BE2C (cell line): ENCODE results near the gene HLA-DMB. TPM values are rescaled to one million over a fixed set of nuclear protein-coding genes. Genes with fewer than 3 reads are reported as not detected.

Experiments
- DNase-seq: peaks from one replicate; pipeline ENCODE4 v3.0.0-alpha.2; 2020
- H3K27me3 ChIP-seq: fragments of 250-450 bp; sonication (Bioruptor Pico); 2 replicates; pipeline ENCODE4 v1.5.1; 2020; ENCODE audit warnings: mild to moderate bottlenecking
- H3K36me3 ChIP-seq: fragments of 250-450 bp; sonication (Bioruptor Pico); 2 replicates; pipeline ENCODE4 v1.5.1; 2020; ENCODE audit warnings: mild to moderate bottlenecking
- H3K4me1 ChIP-seq: fragments of 250-450 bp; sonication (Bioruptor Pico); 2 replicates; pipeline ENCODE4 v1.5.1; 2020
- H3K4me3 ChIP-seq: 2 replicates; pipeline ENCODE4 v1.5.1; 2011; ENCODE audit warnings: low read depth, low read length
- H3K9me3 ChIP-seq: fragments of 250-450 bp; sonication (Bioruptor Pico); 2 replicates; pipeline ENCODE4 v1.5.1; 2020
- CTCF ChIP-seq: IDR thresholded peaks from 2 replicates; pipeline ENCODE4 v1.5.1; 2012; ENCODE audit warnings: mild to moderate bottlenecking, low read depth, low read length
- polyA plus RNA-seq: library from polyadenylated mRNA; unstranded; fragments of >200 nt; gene quantifications from one replicate; pipeline ENCODE4 v1.2.1, GENCODE V29; 2012; ENCODE audit warnings: low read depth, missing spikeins; ENCODE audit not compliant: insufficient read length, insufficient read depth

HLA-DMB gene
- not detected for polyA plus RNA-seq

GRCh38 chr6:32940656-32941213 lies at the start of gene HLA-DMB:
Gene HLA-DMB, minus strand, starts transcription at chr6:32941028. Its CDS starts 221 bp downstream, at chr6:32940807.
- TF ChIP-seq CTCF: no peak
- no peak for DNase-seq
- no peaks in the 10 kb centered on the region for H3K9me3 ChIP-seq
- H3K36me3 ChIP-seq: no peaks in the 10 kb centered on the region
- H3K4me1 ChIP-seq: no peaks in the 10 kb centered on the region
- H3K27me3 ChIP-seq: peaks cover 27% of the 10 kb centered on the region
- no peak within 1 kb of the TSS for H3K4me3 ChIP-seq

- Histone ChIP-seq H3K9me3 (no peaks in the 10 kb centered on the region), H3K36me3 (no peaks in the 10 kb centered on the region), H3K4me3 (no peak overlapping the region), H3K27me3 (peaks cover 3% of the 10 kb centered on the region), H3K4me1 (no peaks in the 10 kb centered on the region)
- TF ChIP-seq CTCF: no peak
- no peak for DNase-seq
These were observed 48.5 kb upstream of the HLA-DMB start for GRCh38 chr6:32989368-32989767.

GRCh38 chr6:32984622-32985389 lies 44.0 kb upstream of the HLA-DMB start:
- TF ChIP-seq CTCF: peak; percentile 91
- Histone ChIP-seq H3K27me3 (peaks cover 3% of the 10 kb centered on the region; the same call in 1 of the 2 replicates), H3K36me3 (peaks cover 26% of the 10 kb centered on the region), H3K4me1 (no peaks in the 10 kb centered on the region), H3K9me3 (no peaks in the 10 kb centered on the region), H3K4me3 (no peak overlapping the region)
- DNase-seq: peak; percentile 90

GRCh38 chr6:32983964-32984621 lies 43.3 kb upstream of the HLA-DMB start:
- H3K9me3 ChIP-seq: no peaks in the 10 kb centered on the region

GRCh38 chr6:32983493-32983848 lies 42.6 kb upstream of the HLA-DMB start:
- Histone ChIP-seq H3K4me1 (no peaks in the 10 kb centered on the region), H3K4me3 (no peak overlapping the region), H3K36me3 (peaks cover 39% of the 10 kb centered on the region), H3K9me3 (no peaks in the 10 kb centered on the region), H3K27me3 (no peaks in the 10 kb centered on the region)
- no peak for TF ChIP-seq CTCF
- DNase-seq: no peak

More at GRCh38 chr6:32983964-32984621, 43.3 kb upstream of the HLA-DMB start:
- H3K36me3 ChIP-seq: peaks cover 33% of the 10 kb centered on the region
- no peak for TF ChIP-seq CTCF
- no peaks in the 10 kb centered on the region for H3K4me1 ChIP-seq
- H3K27me3 ChIP-seq: no peaks in the 10 kb centered on the region
- DNase-seq: no peak
- no peak overlapping the region for H3K4me3 ChIP-seq
